ENCODE measurements around the gene CCNC. TPM values are rescaled to one million over a fixed set of nuclear protein-coding genes. Genes with fewer than 3 reads are reported as not detected.
"Not testable (repeated sequence)": the region's sequence is repeated elsewhere in the genome, so short reads cannot be mapped to it uniquely, and the experiment has no call there.

CCNC gene
- total and polyA plus RNA-seq, 2 experiments from 2014 or later = 108 to 143 TPM

GRCh38 chr6:99594696-99595095 lies 26.2 kb upstream of the CCNC start:
- H3K36me3 ChIP-seq (ENCODE audit: insufficient read depth); H2AFZ ChIP-seq; ATAC-seq; H3K9me3 Mint-ChIP-seq; H3K9me2 ChIP-seq (ENCODE audit: insufficient read depth); H3K4me3 ChIP-seq; H3K4me2 ChIP-seq; H3K4me3 Mint-ChIP-seq; H3K79me2 ChIP-seq (replicated peaks; ENCODE audit: insufficient read depth); H3K27ac Mint-ChIP-seq; H3K27ac ChIP-seq (ENCODE audit: low read depth); DNase-seq (ENCODE audit: low spot score); H3K36me3 Mint-ChIP-seq (ENCODE audit: low read depth): not testable (repeated sequence)
- H3K27me3 ChIP-seq (ENCODE audit: insufficient read depth) = peaks cover 100% of the 10 kb centered on the region
- peaks cover 11% of the 10 kb centered on the region; the same call in 1 of the 2 replicates for H3F3A ChIP-seq (replicated peaks; ENCODE audit: low read depth)
- Mint-ChIP-seq H3K4me1 (peaks cover 12% of the 10 kb centered on the region), H3K27me3 (ENCODE audit: insufficient read depth, low read depth, poor library complexity) (peaks cover 95% of the 10 kb centered on the region)
- H4K20me1 ChIP-seq (replicated peaks; ENCODE audit: insufficient read depth) = peaks cover 18% of the 10 kb centered on the region
- peaks cover 11% of the 10 kb centered on the region for H3K4me1 ChIP-seq (ENCODE audit: insufficient read depth)

GRCh38 chr6:99592900-99593299 lies 24.4 kb upstream of the CCNC start:
- peaks cover 21% of the 10 kb centered on the region for H3K4me1 Mint-ChIP-seq
- no peaks in the 10 kb centered on the region for H3K36me3 Mint-ChIP-seq (ENCODE audit: low read depth)
- Histone ChIP-seq H3K79me2 (replicated peaks; ENCODE audit: insufficient read depth) (no peaks in the 10 kb centered on the region), H3F3A (replicated peaks; ENCODE audit: low read depth) (peaks cover 13% of the 10 kb centered on the region; the same call in 1 of the 2 replicates), H3K4me2 (no peak overlapping the region), H3K27me3 (ENCODE audit: insufficient read depth) (peaks cover 100% of the 10 kb centered on the region), H3K36me3 (ENCODE audit: insufficient read depth) (no peaks in the 10 kb centered on the region), H2AFZ (no peak overlapping the region), H3K4me1 (ENCODE audit: insufficient read depth) (peaks cover 19% of the 10 kb centered on the region), H3K4me3 (no peak overlapping the region), H4K20me1 (replicated peaks; ENCODE audit: insufficient read depth) (peaks cover 20% of the 10 kb centered on the region), H3K27ac (ENCODE audit: low read depth) (no peak overlapping the region), H3K9me2 (ENCODE audit: insufficient read depth) (no peaks in the 10 kb centered on the region)
- DNase-seq (ENCODE audit: low spot score) (no peak), ATAC-seq (no peak)
- peaks cover 6% of the 10 kb centered on the region; the same call in 2 of the 3 replicates for H3K9me3 Mint-ChIP-seq
- H3K27ac Mint-ChIP-seq = no peak overlapping the region
- peaks cover 96% of the 10 kb centered on the region for H3K27me3 Mint-ChIP-seq (ENCODE audit: insufficient read depth, low read depth, poor library complexity)
- H3K4me3 Mint-ChIP-seq = no peak overlapping the region
- TF ChIP-seq CREB1 (CRISPR knock-in tag; IDR thresholded peaks at IDR 0.05; ENCODE audit: low read depth) = no peak
- no peak for TF ChIP-seq POLR2AphosphoS5 (IDR thresholded peaks at IDR 0.05; ENCODE audit: low read depth)
- TF ChIP-seq EZH2 (IDR thresholded peaks at IDR 0.05; ENCODE audit: low read depth, unreplicated experiment) = no peak
- TF ChIP-seq, protein P1, sequence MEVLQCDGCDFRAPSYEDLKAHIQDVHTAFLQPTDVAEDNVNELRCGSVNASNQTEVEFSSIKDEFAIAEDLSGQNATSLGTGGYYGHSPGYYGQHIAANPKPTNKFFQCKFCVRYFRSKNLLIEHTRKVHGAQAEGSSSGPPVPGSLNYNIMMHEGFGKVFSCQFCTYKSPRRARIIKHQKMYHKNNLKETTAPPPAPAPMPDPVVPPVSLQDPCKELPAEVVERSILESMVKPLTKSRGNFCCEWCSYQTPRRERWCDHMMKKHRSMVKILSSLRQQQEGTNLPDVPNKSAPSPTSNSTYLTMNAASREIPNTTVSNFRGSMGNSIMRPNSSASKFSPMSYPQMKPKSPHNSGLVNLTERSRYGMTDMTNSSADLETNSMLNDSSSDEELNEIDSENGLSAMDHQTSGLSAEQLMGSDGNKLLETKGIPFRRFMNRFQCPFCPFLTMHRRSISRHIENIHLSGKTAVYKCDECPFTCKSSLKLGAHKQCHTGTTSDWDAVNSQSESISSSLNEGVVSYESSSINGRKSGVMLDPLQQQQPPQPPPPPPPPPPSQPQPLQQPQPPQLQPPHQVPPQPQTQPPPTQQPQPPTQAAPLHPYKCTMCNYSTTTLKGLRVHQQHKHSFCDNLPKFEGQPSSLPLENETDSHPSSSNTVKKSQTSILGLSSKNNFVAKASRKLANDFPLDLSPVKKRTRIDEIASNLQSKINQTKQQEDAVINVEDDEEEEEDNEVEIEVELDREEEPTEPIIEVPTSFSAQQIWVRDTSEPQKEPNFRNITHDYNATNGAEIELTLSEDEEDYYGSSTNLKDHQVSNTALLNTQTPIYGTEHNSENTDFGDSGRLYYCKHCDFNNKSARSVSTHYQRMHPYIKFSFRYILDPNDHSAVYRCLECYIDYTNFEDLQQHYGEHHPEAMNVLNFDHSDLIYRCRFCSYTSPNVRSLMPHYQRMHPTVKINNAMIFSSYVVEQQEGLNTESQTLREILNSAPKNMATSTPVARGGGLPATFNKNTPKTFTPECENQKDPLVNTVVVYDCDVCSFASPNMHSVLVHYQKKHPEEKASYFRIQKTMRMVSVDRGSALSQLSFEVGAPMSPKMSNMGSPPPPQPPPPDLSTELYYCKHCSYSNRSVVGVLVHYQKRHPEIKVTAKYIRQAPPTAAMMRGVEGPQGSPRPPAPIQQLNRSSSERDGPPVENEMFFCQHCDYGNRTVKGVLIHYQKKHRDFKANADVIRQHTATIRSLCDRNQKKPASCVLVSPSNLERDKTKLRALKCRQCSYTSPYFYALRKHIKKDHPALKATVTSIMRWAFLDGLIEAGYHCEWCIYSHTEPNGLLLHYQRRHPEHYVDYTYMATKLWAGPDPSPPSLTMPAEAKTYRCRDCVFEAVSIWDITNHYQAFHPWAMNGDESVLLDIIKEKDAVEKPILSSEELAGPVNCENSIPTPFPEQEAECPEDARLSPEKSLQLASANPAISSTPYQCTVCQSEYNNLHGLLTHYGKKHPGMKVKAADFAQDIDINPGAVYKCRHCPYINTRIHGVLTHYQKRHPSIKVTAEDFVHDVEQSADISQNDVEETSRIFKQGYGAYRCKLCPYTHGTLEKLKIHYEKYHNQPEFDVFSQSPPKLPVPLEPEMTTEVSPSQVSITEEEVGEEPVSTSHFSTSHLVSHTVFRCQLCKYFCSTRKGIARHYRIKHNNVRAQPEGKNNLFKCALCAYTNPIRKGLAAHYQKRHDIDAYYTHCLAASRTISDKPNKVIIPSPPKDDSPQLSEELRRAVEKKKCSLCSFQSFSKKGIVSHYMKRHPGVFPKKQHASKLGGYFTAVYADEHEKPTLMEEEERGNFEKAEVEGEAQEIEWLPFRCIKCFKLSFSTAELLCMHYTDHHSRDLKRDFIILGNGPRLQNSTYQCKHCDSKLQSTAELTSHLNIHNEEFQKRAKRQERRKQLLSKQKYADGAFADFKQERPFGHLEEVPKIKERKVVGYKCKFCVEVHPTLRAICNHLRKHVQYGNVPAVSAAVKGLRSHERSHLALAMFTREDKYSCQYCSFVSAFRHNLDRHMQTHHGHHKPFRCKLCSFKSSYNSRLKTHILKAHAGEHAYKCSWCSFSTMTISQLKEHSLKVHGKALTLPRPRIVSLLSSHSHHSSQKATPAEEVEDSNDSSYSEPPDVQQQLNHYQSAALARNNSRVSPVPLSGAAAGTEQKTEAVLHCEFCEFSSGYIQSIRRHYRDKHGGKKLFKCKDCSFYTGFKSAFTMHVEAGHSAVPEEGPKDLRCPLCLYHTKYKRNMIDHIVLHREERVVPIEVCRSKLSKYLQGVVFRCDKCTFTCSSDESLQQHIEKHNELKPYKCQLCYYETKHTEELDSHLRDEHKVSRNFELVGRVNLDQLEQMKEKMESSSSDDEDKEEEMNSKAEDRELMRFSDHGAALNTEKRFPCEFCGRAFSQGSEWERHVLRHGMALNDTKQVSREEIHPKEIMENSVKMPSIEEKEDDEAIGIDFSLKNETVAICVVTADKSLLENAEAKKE (CRISPR knock-in tag; IDR thresholded peaks at IDR 0.05) = no peak
- TF ChIP-seq ZNF331 (CRISPR knock-in tag; IDR thresholded peaks at IDR 0.05; ENCODE audit: low read depth) = no peak
- no peak for TF ChIP-seq REST (IDR thresholded peaks at IDR 0.05; ENCODE audit: unreplicated experiment)
- no peak for TF ChIP-seq NANOG (IDR thresholded peaks at IDR 0.05; ENCODE audit: borderline replicate concordance)
- TF ChIP-seq JUNB (IDR thresholded peaks at IDR 0.05; ENCODE audit: unreplicated experiment) = no peak
- TF ChIP-seq, protein P2, sequence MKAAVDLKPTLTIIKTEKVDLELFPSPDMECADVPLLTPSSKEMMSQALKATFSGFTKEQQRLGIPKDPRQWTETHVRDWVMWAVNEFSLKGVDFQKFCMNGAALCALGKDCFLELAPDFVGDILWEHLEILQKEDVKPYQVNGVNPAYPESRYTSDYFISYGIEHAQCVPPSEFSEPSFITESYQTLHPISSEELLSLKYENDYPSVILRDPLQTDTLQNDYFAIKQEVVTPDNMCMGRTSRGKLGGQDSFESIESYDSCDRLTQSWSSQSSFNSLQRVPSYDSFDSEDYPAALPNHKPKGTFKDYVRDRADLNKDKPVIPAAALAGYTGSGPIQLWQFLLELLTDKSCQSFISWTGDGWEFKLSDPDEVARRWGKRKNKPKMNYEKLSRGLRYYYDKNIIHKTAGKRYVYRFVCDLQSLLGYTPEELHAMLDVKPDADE (IDR thresholded peaks at IDR 0.05) = no peak
- no peak for TF ChIP-seq ZNF114 (CRISPR knock-in tag; IDR thresholded peaks at IDR 0.05)

Data from GM23338 (cell line).